Muscle of leg (tissue), 9 donors: ENCODE data around the gene HSFX4. TPM values are rescaled to one million over a fixed set of nuclear protein-coding genes. Genes with fewer than 3 reads are reported as not detected.

Experiments
- polyA plus RNA-seq, 8 donors: library from polyadenylated mRNA; unstranded; fragments of 120-200 nt; gene quantifications; one replicate each; pipeline versions ENCODE4 v1.2.1 to v1.2.3, GENCODE V29; 2013; ENCODE audit warnings: inconsistent platforms in 1 of 8, low replicate concordance in 1 of 8; ENCODE audit not compliant: insufficient read length in 8 of 8, insufficient read depth in 1 of 8
- total RNA-seq: library from RNA; stranded (reverse); fragments of 120-200 nt; gene quantifications from one replicate; pipeline ENCODE4 v1.2.4, GENCODE V29; 2013

The HSFX4 gene
- total and polyA plus RNA-seq, 9 donors, result 0.39 to 2.3 (median 0.79) TPM; not detected in 1

Other genes starting within 250 kb of the HSFX4 start
- not detected for gene MAGEA11, start 217.5 kb upstream of the HSFX4 start, total RNA-seq
- gene MAGEA11, start 217.5 kb upstream of the HSFX4 start, polyA plus RNA-seq, result not detected
- 1.2 TPM for gene HSFX1, start 155.5 kb upstream of the HSFX4 start, total RNA-seq
- 1 to 10 TPM; 1.3 to 2.1 (median 1.6) TPM for gene HSFX1, start 155.5 kb upstream of the HSFX4 start, polyA plus RNA-seq
- gene MAGEA9, start 147.6 kb upstream of the HSFX4 start, total RNA-seq, result not detected
- not detected for gene MAGEA9, start 147.6 kb upstream of the HSFX4 start, polyA plus RNA-seq
- gene MAGEA8, start 48.4 kb upstream of the HSFX4 start, total RNA-seq, result not detected
- under 1 TPM in 3 of 8 donors, not detected in 5; 0.13 to 0.35 (median 0.15) TPM for gene MAGEA8, start 48.4 kb upstream of the HSFX4 start, polyA plus RNA-seq
- 17.2 TPM for gene EOLA2, start 8.9 kb downstream of the HSFX4 start, total RNA-seq
- gene EOLA2, start 8.9 kb downstream of the HSFX4 start, polyA plus RNA-seq, result 10 to 100 TPM; 20.6 to 26.9 (median 23.2) TPM